CD4-positive, alpha-beta T cell (primary cell): Measurements from ENCODE around the gene FAT1. TPM values are rescaled to one million over a fixed set of nuclear protein-coding genes. Genes with fewer than 3 reads are reported as not detected.

Experiments
- ATAC-seq: fragments of 200-7000 bp; cut with Tn5 transposase; one replicate; pipeline ENCODE4 v1.10.0; 2022; ENCODE audit warnings: mild to moderate bottlenecking; ENCODE audit not compliant: poor library complexity
- CTCF ChIA-PET: fragments of 350-600 bp; sonication (Branson Sonifier 250); formaldehyde crosslinking; loops from one replicate; lab custom pipeline; 2021; ENCODE audit warnings: antibody characterized with exemption, inconsistent platforms; lab: Charles Lee
- POLR2A ChIA-PET: fragments of 350-600 bp; sonication (Branson Sonifier 250); formaldehyde crosslinking; loops from one replicate; lab custom pipeline; 2021; ENCODE audit warnings: antibody characterized with exemption, inconsistent platforms; lab: Charles Lee
- DNase-seq, 14 experiments: peaks; one replicate each; pipeline ENCODE4 v3.0.0-alpha.2; 2013 to 2020; ENCODE audit warnings: mixed read lengths in 2 of 14
- H3K27ac ChIP-seq, 2 donors: one replicate each; pipeline versions ENCODE4 v1.5.1 to v1.7.0; 2013; ENCODE audit warnings: low read length in 2 of 2, low read depth in 1 of 2, mild to moderate bottlenecking in 1 of 2
- H3K27me3 ChIP-seq, 2 experiments: 1 replicate in 1 of 2; 2 replicates in 1 of 2; pipeline versions ENCODE4 v1.6.1 to v1.7.0; 2013; ENCODE audit warnings: low read length in 2 of 2, control low read depth in 1 of 2, mild to moderate bottlenecking in 1 of 2, moderate library complexity in 1 of 2; ENCODE audit not compliant: insufficient read depth in 2 of 2, control insufficient read depth in 1 of 2
- H3K36me3 ChIP-seq: one replicate; pipeline ENCODE4 v1.6.1; 2013; ENCODE audit warnings: low read length, control low read depth; ENCODE audit not compliant: insufficient read depth
- H3K4me1 ChIP-seq: one replicate; pipeline ENCODE4 v1.6.1; 2013; ENCODE audit warnings: low read length, control low read depth; ENCODE audit not compliant: insufficient read depth
- H3K4me3 ChIP-seq: one replicate; pipeline ENCODE4 v1.5.1; 2013; ENCODE audit warnings: mild to moderate bottlenecking, low read length, moderate library complexity
- H3K9me3 ChIP-seq, 2 experiments: 1 replicate in 1 of 2; 2 replicates in 1 of 2; pipeline versions ENCODE4 v1.6.1 to v1.7.0; 2013; ENCODE audit warnings: low read length in 2 of 2, mild to moderate bottlenecking in 2 of 2, control low read depth in 1 of 2, moderate library complexity in 1 of 2; ENCODE audit not compliant: control insufficient read depth in 1 of 2, insufficient read depth in 1 of 2
- H3K27ac Mint-ChIP-seq: one replicate; pipeline ENCODE4 v1.8.0; 2020; ENCODE audit warnings: mixed read lengths
- H3K27me3 Mint-ChIP-seq: one replicate; pipeline ENCODE4 v1.8.0; 2021; ENCODE audit warnings: mixed read lengths
- H3K36me3 Mint-ChIP-seq: one replicate; pipeline ENCODE4 v1.8.0; 2021; ENCODE audit warnings: low read depth, mixed read lengths
- H3K4me1 Mint-ChIP-seq: one replicate; pipeline ENCODE4 v1.8.0; 2021; ENCODE audit warnings: low read depth, mixed read lengths
- H3K4me3 Mint-ChIP-seq: one replicate; pipeline ENCODE4 v1.8.0; 2020; ENCODE audit warnings: mild to moderate bottlenecking, mixed read lengths
- H3K9me3 Mint-ChIP-seq: one replicate; pipeline ENCODE4 v1.8.0; 2020; ENCODE audit warnings: mixed read lengths
- intact Hi-C, 2 experiments: fragments of 100-400 bp; cut with DNase I in 1 of 2; cut with micrococcal nuclease in 1 of 2; formaldehyde crosslinking; loops; one replicate each; pipeline versions ENCODE4 v1.15.1 to v1.9.0; 2023 to 2025; cut with DNase I, micrococcal nuclease
- total RNA-seq, 174 experiments: library from RNA in 2 of 174; stranded (reverse) in 2 of 174; gene quantifications; one replicate each; pipeline ENCODE4 v1.2.3 and lab custom pipeline; 2021 to 2026
- TF ChIP-seq, protein P1 (sequence below): fragments of 200-600 bp; IDR thresholded peaks from one replicate; pipeline ENCODE4 v1.8.0; 2022; ENCODE audit warnings: antibody characterized with exemption, mild to moderate bottlenecking

Gene FAT1
- total RNA-seq, 2 experiments from 2014 or later = 0.03 TPM; not detected in 1

DNA sequence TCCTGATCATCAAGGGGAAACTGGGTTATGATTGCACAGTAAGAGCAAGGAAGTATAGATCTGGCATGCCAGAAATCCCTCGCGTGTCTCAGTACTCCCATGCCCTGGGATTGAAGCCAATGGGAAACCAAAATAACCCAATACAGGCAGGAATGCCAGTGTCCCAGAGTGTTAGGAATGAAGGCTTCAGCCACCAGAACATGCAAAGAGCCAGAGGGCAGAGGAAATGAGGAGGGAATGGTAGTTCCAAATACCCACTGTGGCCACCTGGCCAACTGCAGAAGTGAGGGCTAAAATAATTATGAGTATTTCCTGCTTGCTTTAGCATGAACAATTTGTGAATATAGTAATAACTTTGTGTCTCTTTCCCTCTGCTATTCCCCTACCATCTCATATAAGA lies 180.4 kb downstream of the FAT1 start:
- no peaks in the 10 kb centered on the region for H3K27me3 Mint-ChIP-seq
- H3K4me3 Mint-ChIP-seq = no peak overlapping the region
- Histone ChIP-seq H3K36me3 (no peaks in the 10 kb centered on the region), H3K27ac (no peak overlapping the region), H3K27me3 (no peaks in the 10 kb centered on the region), H3K9me3 (peaks cover 0 to 11% of the 10 kb centered on the region in 2 experiments), H3K4me3 (no peak overlapping the region), H3K4me1 (no peaks in the 10 kb centered on the region)
- ATAC-seq (no peak), DNase-seq (no peak)
- H3K27ac Mint-ChIP-seq = no peak overlapping the region
- no peaks in the 10 kb centered on the region for H3K36me3 Mint-ChIP-seq
- H3K9me3 Mint-ChIP-seq = no peaks in the 10 kb centered on the region
- TF ChIP-seq, protein P1, sequence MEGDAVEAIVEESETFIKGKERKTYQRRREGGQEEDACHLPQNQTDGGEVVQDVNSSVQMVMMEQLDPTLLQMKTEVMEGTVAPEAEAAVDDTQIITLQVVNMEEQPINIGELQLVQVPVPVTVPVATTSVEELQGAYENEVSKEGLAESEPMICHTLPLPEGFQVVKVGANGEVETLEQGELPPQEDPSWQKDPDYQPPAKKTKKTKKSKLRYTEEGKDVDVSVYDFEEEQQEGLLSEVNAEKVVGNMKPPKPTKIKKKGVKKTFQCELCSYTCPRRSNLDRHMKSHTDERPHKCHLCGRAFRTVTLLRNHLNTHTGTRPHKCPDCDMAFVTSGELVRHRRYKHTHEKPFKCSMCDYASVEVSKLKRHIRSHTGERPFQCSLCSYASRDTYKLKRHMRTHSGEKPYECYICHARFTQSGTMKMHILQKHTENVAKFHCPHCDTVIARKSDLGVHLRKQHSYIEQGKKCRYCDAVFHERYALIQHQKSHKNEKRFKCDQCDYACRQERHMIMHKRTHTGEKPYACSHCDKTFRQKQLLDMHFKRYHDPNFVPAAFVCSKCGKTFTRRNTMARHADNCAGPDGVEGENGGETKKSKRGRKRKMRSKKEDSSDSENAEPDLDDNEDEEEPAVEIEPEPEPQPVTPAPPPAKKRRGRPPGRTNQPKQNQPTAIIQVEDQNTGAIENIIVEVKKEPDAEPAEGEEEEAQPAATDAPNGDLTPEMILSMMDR = no peak
- intact Hi-C loops = no loop called here
- POLR2A ChIA-PET = no interaction called here
- no peaks in the 10 kb centered on the region for H3K4me1 Mint-ChIP-seq
- CTCF ChIA-PET = no interaction called here

DNA sequence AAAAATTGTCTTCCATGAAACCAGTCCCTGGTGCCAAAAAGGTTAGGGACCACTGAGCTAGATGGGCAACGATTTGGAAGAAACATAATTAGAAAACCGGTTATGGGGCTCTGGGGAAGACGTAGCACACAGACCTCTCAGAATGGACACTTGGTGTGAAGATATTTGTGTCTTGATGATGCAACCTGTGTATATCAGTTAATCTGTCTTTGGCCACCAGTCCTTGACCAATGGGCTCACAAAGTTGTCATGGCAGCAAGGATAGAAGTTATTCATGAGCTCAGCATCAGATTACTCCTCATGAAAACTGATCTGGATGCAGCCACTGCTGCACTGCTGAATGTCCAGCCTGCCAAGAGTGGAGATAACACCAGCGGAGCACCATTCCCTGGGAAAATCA lies 181.9 kb downstream of the FAT1 start:
- no peak overlapping the region for H3K4me3 ChIP-seq
- intact Hi-C loops = no loop called here
- no peak overlapping the region for H3K27ac ChIP-seq
- no peaks in the 10 kb centered on the region for H3K27me3 ChIP-seq
- no peaks in the 10 kb centered on the region for H3K36me3 ChIP-seq
- peaks cover 0 to 6% of the 10 kb centered on the region in 2 experiments for H3K9me3 ChIP-seq
- CTCF ChIA-PET = no interaction called here
- Mint-ChIP-seq H3K4me3 (no peak overlapping the region), H3K36me3 (no peaks in the 10 kb centered on the region), H3K27me3 (no peaks in the 10 kb centered on the region), H3K4me1 (no peaks in the 10 kb centered on the region), H3K9me3 (no peaks in the 10 kb centered on the region), H3K27ac (no peak overlapping the region)
- ATAC-seq (no peak), DNase-seq (no peak)
- TF ChIP-seq, protein P1 = no peak
- no peaks in the 10 kb centered on the region for H3K4me1 ChIP-seq
- POLR2A ChIA-PET = no interaction called here

DNA sequence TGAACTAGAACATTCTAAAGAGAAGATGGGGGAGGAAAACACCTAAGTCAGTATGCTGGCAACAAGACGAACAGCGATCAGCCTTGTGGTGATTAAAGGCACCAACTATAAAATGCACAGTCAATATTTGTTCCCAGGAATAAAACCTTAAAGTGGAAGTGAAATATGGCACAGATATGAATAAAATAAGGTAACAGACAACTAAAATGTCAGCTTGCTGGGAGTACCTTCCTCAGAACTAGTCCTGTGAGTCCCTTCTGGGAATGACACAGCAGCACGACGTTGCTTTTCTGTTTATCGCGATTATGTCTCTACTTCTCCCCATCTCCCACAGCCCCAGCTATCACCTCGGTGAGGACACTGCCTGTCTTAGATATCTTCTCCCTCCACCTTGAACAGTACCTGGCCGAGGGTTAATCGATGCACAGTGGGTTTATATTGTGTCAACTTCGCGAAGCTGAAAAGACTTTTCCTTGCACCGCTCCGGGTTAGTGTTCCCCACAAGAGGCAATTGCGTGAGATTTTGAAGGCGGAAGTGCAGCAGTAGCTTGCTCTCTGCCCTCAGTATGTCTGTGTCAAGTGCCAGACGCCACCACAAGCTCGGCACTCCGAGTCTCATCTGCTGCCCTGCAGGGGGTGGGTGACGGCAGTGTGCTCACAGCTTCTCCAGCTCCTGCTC lies 185.7 kb downstream of the FAT1 start:
- no peak overlapping the region for H3K27ac ChIP-seq
- Mint-ChIP-seq H3K27me3 (no peaks in the 10 kb centered on the region), H3K4me1 (no peaks in the 10 kb centered on the region), H3K4me3 (no peak overlapping the region), H3K27ac (no peak overlapping the region), H3K9me3 (peaks cover 2% of the 10 kb centered on the region), H3K36me3 (no peaks in the 10 kb centered on the region)
- peaks cover 0 to 25% of the 10 kb centered on the region in 2 experiments for H3K9me3 ChIP-seq
- H3K36me3 ChIP-seq = no peaks in the 10 kb centered on the region
- ATAC-seq (no peak), DNase-seq (no peak)
- CTCF ChIA-PET = no interaction called here
- POLR2A ChIA-PET = no interaction called here
- H3K4me1 ChIP-seq = no peaks in the 10 kb centered on the region
- no peak overlapping the region for H3K4me3 ChIP-seq
- intact Hi-C loops = no loop called here
- TF ChIP-seq, protein P1 = no peak
- no peaks in the 10 kb centered on the region for H3K27me3 ChIP-seq

Other genes with a start within 250 kb of the FAT1 start
- gene MTNR1A, start 168.3 kb downstream of the FAT1 start, total RNA-seq = not detected